ENCODE measurements around the gene PSME2. TPM values are rescaled to one million over a fixed set of nuclear protein-coding genes. Genes with fewer than 3 reads are reported as not detected.
A peak's percentile ranks its signal among the peaks of the same experiment; 100 is the strongest.

PSME2 gene
- total RNA-seq, 1 experiment from 2014 or later = 245 TPM

DNA sequence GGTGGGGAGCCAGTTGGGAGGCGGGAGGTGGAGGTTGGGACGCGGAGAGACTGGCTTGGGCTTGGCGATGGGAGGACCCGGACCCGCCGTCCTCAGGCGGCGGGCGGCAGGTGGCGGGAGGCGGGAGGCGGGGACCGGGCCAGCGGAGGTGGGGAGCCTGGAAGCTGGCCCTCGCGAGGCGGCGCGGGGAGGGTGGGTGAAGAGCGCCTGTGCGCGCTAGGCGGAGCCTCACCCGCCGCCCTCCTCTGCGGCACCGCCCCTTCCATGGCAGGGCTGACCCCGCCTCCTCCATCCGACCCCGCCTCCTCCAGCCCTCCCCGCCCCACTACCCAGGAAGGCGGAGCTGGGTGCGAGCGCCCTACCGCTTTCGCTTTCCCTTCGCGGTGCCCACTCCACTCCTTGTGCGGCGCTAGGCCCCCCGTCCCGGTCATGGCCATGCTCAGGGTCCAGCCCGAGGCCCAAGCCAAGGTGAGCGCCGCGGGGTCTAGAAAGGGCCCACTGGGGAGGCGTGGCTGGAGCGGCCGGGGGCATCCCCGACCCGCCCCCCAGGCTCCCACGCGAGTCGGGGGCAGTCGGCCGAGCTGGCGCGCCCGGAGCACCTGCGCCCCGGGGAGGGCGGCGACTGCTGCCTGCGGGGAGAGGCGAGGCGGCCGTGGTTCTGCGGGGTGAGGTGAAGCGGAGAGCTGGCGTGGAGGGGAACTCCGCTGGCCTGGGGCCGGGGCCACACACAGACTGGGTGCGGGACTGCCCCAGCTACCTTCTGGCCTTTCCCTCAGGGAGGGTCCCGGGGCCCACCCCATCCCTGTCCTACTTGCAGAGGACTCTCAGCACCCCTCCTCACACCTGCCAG, 10.4 kb downstream of the PSME2 start, which contains the start of gene PSME1:
PSME1 (plus strand) TSS at position 361 of the 850 bp plus-strand sequence; CDS start at position 430, 69 bp downstream.
- DNase-seq (ENCODE audit: low read depth) = peak; percentile 97

GRCh38 chr14:24135584-24135833, 10.9 kb downstream of the PSME2 start:
- no peak for DNase-seq (ENCODE audit: low read depth)

- no peak for DNase-seq (ENCODE audit: low read depth)
Observed at GRCh38 chr14:24133735-24134134, 12.7 kb downstream of the PSME2 start.

DNA sequence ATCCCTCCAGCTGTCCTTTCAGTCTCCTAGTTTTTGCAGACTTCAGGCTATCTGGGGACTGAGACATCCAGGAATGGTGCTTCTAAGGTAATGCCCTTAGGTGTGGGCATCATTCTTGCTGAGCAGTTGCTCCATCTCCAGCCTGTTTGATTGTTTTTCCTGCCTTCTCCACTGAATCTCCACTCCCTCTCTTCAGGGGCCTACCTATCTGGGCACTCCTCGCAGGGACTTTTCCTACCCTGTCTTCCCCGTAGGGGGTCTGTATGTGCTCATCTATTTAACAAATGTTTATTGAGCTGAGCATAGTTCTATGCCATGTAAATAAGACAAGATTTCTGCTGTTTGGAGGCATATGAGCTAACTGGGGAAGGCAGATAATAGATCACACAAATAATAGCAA, 13.4 kb downstream of the PSME2 start:
- no peak for DNase-seq (ENCODE audit: low read depth)

GRCh38 chr14:24132061-24132685, 14.2 kb downstream of the PSME2 start:
- no peak for DNase-seq (ENCODE audit: low read depth)

GRCh38 chr14:24131549-24131966, 14.9 kb downstream of the PSME2 start:
- no peak for DNase-seq (ENCODE audit: low read depth)

- no peak for DNase-seq (ENCODE audit: low read depth)
Observed at GRCh38 chr14:24130717-24131548, 15.5 kb downstream of the PSME2 start.

DNA sequence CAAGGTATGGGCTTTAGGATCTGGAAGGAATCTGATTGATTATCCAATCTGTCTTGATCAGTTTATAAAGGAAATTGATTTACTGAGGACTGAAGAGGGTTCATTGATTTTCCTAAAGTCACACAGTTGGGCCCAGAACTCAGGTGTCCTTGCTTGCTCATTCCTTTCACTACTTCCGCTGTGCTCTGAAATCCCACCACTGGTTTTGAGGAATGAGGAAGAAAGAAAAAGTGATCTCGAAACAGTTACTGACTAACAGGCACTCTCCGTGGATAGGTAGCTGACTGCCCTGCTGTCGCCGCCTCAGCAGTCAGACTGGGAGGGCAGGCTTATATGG, 16.1 kb downstream of the PSME2 start, which contains the start of gene FITM1:
FITM1 (plus strand) TSS at position 280 of the 337 bp plus-strand sequence. CDS start 905 bp downstream, outside the sequence.
- no peak for DNase-seq (ENCODE audit: low read depth)

DNA sequence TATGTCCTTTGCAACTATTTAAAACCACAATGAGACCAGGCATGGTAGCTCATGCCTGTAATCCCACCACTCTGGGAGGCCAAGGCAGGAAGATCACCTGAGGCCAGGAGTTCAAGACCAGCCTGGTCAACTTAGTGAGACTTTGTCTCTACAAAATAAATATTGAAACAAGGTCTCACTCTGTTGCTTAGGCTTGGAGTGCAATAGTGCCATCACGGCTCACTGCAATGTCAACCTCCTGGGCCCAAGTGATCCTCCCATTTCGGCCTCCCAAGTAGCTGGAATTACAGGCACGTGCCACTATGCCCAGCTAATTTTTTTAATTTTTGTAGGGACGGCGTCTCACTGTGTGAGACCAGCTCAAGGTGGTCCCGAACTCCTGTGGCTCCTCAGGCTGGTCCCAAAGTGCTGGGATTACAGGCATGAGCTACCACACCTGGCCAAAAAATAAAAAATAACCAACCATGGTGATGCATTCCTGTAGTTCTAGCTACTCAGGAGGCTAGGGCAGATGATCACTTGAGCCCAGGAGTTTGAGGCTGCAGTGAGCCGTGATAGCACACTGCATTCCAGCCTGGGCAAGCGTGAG, 16.9 kb downstream of the PSME2 start:
- no peak for DNase-seq (ENCODE audit: low read depth)

GRCh38 chr14:24127673-24128072, 18.7 kb downstream of the PSME2 start:
- no peak for DNase-seq (ENCODE audit: low read depth)

- DNase-seq (ENCODE audit: low read depth) = no peak
Observed at GRCh38 chr14:24126939-24127338, 19.5 kb downstream of the PSME2 start.

GRCh38 chr14:24123424-24124417, 22.7 kb downstream of the PSME2 start:
- no peak for DNase-seq (ENCODE audit: low read depth)

- DNase-seq (ENCODE audit: low read depth) = no peak
Observed at GRCh38 chr14:24122898-24123297, 23.5 kb downstream of the PSME2 start.

- no peak for DNase-seq (ENCODE audit: low read depth)
Observed at GRCh38 chr14:24122416-24122815, 24.0 kb downstream of the PSME2 start.

DNA sequence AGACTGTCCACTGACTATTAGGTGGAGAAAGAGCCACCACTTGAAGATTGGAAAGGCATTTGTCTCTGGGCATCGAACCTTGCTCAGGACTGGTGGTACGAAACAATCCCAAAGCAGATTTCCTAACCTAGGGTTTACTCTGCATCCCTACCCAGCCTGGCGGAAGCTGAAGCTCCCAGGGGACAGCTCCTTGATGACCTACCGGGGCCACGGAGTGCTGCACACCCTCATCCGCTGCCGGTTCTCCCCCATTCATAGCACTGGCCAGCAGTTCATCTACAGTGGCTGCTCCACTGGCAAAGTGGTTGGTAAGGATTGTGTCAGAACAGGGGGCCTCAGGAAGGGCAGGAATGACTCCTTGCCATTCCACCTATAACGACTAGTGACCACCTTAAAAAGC, 25.2 kb downstream of the PSME2 start:
- DNase-seq (ENCODE audit: low read depth) = no peak

DNA sequence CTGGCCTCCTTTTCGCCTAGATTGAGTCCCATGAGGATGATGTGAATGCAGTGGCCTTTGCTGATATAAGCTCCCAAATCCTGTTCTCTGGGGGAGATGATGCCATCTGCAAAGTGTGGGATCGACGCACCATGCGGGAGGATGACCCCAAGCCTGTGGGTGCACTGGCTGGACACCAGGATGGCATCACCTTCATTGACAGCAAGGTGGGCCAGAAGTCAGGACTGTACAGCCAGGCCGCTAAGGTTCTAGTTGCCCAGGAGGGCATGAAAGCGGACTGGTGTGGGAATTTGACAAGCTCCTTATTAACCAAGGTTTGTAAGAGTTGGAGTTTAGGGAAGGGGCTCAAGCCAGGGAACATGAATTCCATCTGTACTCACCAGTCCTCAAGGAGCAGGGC, 26.7 kb downstream of the PSME2 start:
- no peak for DNase-seq (ENCODE audit: low read depth)

- no peak for DNase-seq (ENCODE audit: low read depth)
Observed at GRCh38 chr14:24117179-24117578, 29.2 kb downstream of the PSME2 start.

DNA sequence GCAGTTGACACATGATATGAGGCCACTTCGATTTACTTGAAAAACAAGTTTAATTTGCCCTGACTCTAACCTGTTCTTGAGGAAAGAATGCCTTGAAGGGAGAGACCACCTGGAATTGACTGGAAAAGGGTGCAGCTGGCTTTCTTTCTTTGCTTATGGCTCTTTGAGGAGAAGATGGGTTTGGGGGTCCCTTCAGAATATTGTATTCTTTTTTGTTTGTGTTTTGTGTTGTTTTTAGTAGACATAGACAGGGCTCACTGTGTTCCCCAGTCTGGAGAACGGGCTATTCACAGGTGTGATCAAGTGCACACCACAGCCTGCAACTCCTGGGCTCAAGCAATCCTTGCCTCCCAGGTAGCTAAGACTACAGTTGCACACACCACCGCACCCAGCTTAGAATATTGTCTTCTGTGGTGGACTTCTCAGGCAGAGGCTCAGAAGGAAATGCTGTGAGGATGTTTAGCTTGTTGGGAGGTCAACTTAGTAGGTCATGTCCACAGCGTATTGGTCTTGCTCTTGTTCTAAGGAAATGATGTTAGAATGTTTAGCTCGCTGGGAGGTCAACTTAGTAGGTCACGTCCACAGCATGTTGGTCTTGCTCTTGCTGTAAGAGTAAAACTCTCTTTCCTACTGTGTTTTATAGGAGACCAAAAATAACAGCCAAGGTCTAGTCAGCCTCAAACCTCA, 30.1 kb downstream of the PSME2 start:
- no peak for DNase-seq (ENCODE audit: low read depth)

GRCh38 chr14:24115422-24116127, 30.8 kb downstream of the PSME2 start:
- no peak for DNase-seq (ENCODE audit: low read depth)
